HEK293T (cell line): ENCODE data around the gene SH3RF3.

Source experiments
- ARNT ChIP-seq: fragments of 450-650 bp; IDR thresholded peaks from 2 replicates; pipeline ENCODE4 v1.6.1; 2017; ENCODE audit warnings: mild to moderate bottlenecking
- BHLHE40 ChIP-seq: fragments of 450-650 bp; IDR thresholded peaks from 2 replicates; pipeline ENCODE4 v1.6.1; 2016; ENCODE audit warnings: mild to moderate bottlenecking, moderate library complexity, borderline replicate concordance
- CTBP1 ChIP-seq: fragments of 450-650 bp; IDR thresholded peaks from 2 replicates; pipeline ENCODE4 v1.6.1; 2016; ENCODE audit warnings: borderline replicate concordance
- ELF4 ChIP-seq: fragments of 450-650 bp; IDR thresholded peaks from 2 replicates; pipeline ENCODE4 v1.6.1; 2017; ENCODE audit warnings: antibody characterized with exemption
- FOXK2 ChIP-seq: fragments of 450-650 bp; IDR thresholded peaks from 2 replicates; pipeline ENCODE4 v1.6.1; 2016; ENCODE audit warnings: mild to moderate bottlenecking
- FOXM1 ChIP-seq: fragments of 450-650 bp; IDR thresholded peaks from 2 replicates; pipeline ENCODE4 v1.6.1; 2017; ENCODE audit warnings: mild to moderate bottlenecking, borderline replicate concordance
- HDGF ChIP-seq: fragments of 450-650 bp; IDR thresholded peaks from 2 replicates; pipeline ENCODE4 v1.6.1; 2017; ENCODE audit warnings: antibody characterized with exemption, borderline replicate concordance
- L3MBTL2 ChIP-seq: fragments of 450-650 bp; conservative IDR thresholded peaks from 2 replicates; pipeline ENCODE4 v1.6.1; 2016; ENCODE audit warnings: mild to moderate bottlenecking
- LEF1 ChIP-seq: fragments of 450-650 bp; IDR thresholded peaks from 2 replicates; pipeline ENCODE4 v1.6.1; 2017; ENCODE audit warnings: mild to moderate bottlenecking, borderline replicate concordance
- NFRKB ChIP-seq: fragments of 450-650 bp; IDR thresholded peaks from 2 replicates; pipeline ENCODE4 v1.6.1; 2016; ENCODE audit warnings: mild to moderate bottlenecking, moderate library complexity
- PKNOX1 ChIP-seq: fragments of 450-650 bp; IDR thresholded peaks from 2 replicates; pipeline ENCODE4 v1.6.1; 2016
- SP1 ChIP-seq: fragments of 450-650 bp; IDR thresholded peaks from 2 replicates; pipeline ENCODE4 v1.6.1; 2017
- SUZ12 ChIP-seq: fragments of 450-650 bp; IDR thresholded peaks from 2 replicates; pipeline ENCODE4 v1.6.1; 2016; ENCODE audit warnings: mild to moderate bottlenecking
- TARDBP ChIP-seq: fragments of 450-650 bp; IDR thresholded peaks from 2 replicates; pipeline ENCODE4 v1.6.1; 2016

DNA sequence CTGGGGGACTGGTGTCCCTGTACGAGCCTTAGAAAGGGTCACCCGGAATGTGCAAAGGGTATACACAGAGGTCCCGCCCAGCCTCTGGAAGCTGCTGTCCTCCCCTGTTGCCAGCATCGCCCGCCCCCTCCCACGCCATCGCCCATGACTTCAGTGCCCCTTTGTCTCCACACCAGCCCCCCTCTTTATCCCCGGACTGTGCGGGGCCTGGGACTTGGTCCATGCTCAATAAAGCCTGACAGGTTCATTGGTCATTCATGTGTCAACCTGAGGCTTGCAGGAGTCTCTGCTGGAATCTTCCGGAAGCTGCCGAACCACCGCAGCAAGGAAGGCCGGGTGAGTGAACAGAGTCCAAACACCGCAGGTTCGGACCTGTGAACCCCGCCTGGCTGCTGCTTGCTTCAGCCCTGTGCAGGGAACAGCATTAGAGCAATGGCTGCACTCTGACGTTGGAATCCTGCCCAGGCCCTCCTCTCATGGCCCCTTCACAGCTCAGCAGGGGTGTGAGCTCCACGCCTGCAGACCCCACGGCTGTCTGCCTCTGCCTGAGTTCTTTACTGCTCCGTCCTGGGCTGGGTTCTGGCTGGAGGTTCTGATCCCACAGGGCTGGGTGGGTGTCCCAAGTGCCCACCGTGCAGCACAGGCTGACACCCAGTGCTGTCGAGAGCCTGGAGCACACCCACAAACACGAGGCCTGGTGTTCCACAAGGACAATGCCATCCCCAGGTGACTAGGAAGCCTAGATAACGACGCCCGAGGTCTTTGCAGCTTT, 388.3 kb downstream of the SH3RF3 start:
- TF ChIP-seq ELF4: no peak
- TF ChIP-seq FOXM1: no peak
- no peak for TF ChIP-seq FOXK2
- TF ChIP-seq L3MBTL2: no peak
- TF ChIP-seq PKNOX1: no peak
- no peak for TF ChIP-seq NFRKB
- no peak for TF ChIP-seq SUZ12
- TF ChIP-seq HDGF: no peak
- no peak for TF ChIP-seq TARDBP
- TF ChIP-seq LEF1: no peak
- TF ChIP-seq SP1: no peak
- TF ChIP-seq CTBP1: no peak
- TF ChIP-seq ARNT: no peak
- no peak for TF ChIP-seq BHLHE40
